Measurements from ENCODE around the gene KIR2DL3.

DNA sequence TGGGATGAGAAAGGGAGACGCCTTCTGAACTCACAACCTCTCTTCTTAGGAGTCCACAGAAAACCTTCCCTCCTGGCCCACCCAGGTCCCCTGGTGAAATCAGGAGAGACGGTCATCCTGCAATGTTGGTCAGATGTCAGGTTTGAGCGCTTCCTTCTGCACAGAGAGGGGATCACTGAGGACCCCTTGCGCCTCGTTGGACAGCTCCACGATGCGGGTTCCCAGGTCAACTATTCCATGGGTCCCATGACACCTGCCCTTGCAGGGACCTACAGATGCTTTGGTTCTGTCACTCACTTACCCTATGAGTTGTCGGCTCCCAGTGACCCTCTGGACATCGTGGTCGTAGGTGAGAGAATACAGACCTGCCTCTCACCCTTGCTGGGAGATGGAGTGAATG lies 10.8 kb upstream of the KIR2DL3 start:
- TF ChIP-seq CTCF (IDR thresholded peaks at IDR 0.05) (no peak), POLR2A (IDR thresholded peaks at IDR 0.05) (no peak)

All from thyroid gland (tissue), 4 donors.